Astrocyte of the hippocampus (primary cell): ENCODE measurements around the gene CD1E.
"Not testable (repeated sequence)": the region's sequence is repeated elsewhere in the genome, so short reads cannot be mapped to it uniquely, and the experiment has no call there.

Source experiments
- DNase-seq: peaks from one replicate; pipeline ENCODE4 v3.0.0; 2011; ENCODE audit warnings: low read depth, low spot score

The CD1E gene

GRCh38 chr1:158353303-158354075, at the start of gene CD1E:
Gene CD1E (plus strand): TSS chr1:158353894. CDS start chr1:158353989, 95 bp downstream.
- DNase-seq: no peak

GRCh38 chr1:158310623-158311022, 43.1 kb upstream of the CD1E start:
- DNase-seq: no peak

GRCh38 chr1:158311066-158311465, 42.6 kb upstream of the CD1E start:
- no peak for DNase-seq

GRCh38 chr1:158323866-158324265, 29.8 kb upstream of the CD1E start:
- DNase-seq: no peak

- no peak for DNase-seq
These were observed 29.3 kb upstream of the CD1E start for GRCh38 chr1:158324395-158324794.

- no peak for DNase-seq
These were observed 26.2 kb upstream of the CD1E start for GRCh38 chr1:158327481-158327880.

- DNase-seq: no peak
These were observed 25.3 kb upstream of the CD1E start for GRCh38 chr1:158328426-158328825.

GRCh38 chr1:158329300-158329699, 24.4 kb upstream of the CD1E start:
- no peak for DNase-seq

- DNase-seq: no peak
These were observed 24.0 kb upstream of the CD1E start for GRCh38 chr1:158329733-158330132.

- no peak for DNase-seq
These were observed 23.1 kb upstream of the CD1E start for GRCh38 chr1:158330391-158331105.

GRCh38 chr1:158331106-158331425, 22.6 kb upstream of the CD1E start:
- no peak for DNase-seq

GRCh38 chr1:158331481-158332150, 22.1 kb upstream of the CD1E start, which contains the start of gene CD1B:
Gene CD1B (minus strand): TSS chr1:158331531. CDS start chr1:158331423, 108 bp downstream.
- DNase-seq: no peak

GRCh38 chr1:158333405-158334155, 20.1 kb upstream of the CD1E start:
- DNase-seq: no peak

- no peak for DNase-seq
These were observed 19.0 kb upstream of the CD1E start for GRCh38 chr1:158334526-158335212.

- no peak for DNase-seq
These were observed 18.5 kb upstream of the CD1E start for GRCh38 chr1:158335213-158335532.

GRCh38 chr1:158336413-158336812, 17.3 kb upstream of the CD1E start:
- DNase-seq: not testable (repeated sequence)

GRCh38 chr1:158348946-158349345, 4.7 kb upstream of the CD1E start:
- not testable (repeated sequence) for DNase-seq

- no peak for DNase-seq
These were observed 561 bp downstream of the CD1E start for GRCh38 chr1:158354255-158354654.

- no peak for DNase-seq
These were observed 2.1 kb downstream of the CD1E start for GRCh38 chr1:158355773-158356285.

- no peak for DNase-seq
These were observed 2.9 kb downstream of the CD1E start for GRCh38 chr1:158356616-158357015.

- no peak for DNase-seq
These were observed 3.7 kb downstream of the CD1E start for GRCh38 chr1:158357441-158357840.
